NCI-H2227 (cell line): ENCODE measurements around the gene ERRFI1.

Experiments
- DNase-seq: peaks from one replicate; lab custom pipeline; 2025; ENCODE audit not compliant: unreplicated experiment; lab: John Stamatoyannopoulos, UW

The ERRFI1 gene

GRCh38 chr1:8004113-8004802, 21.9 kb downstream of the ERRFI1 start:
- DNase-seq = peak; percentile 49

- DNase-seq = no peak
Observed at GRCh38 chr1:8003438-8004112, 22.5 kb downstream of the ERRFI1 start.

- DNase-seq = no peak
Observed at GRCh38 chr1:8002921-8003320, 23.2 kb downstream of the ERRFI1 start.

- no peak for DNase-seq
Observed at GRCh38 chr1:8002329-8002910, 23.7 kb downstream of the ERRFI1 start.

GRCh38 chr1:7995437-7995836, 30.7 kb downstream of the ERRFI1 start:
- DNase-seq = no peak

GRCh38 chr1:7994827-7995226, 31.3 kb downstream of the ERRFI1 start:
- no peak for DNase-seq

GRCh38 chr1:7993593-7994479, 32.3 kb downstream of the ERRFI1 start:
- no peak for DNase-seq

GRCh38 chr1:7992885-7993284, 33.2 kb downstream of the ERRFI1 start:
- DNase-seq = no peak

GRCh38 chr1:7991504-7992440, 34.3 kb downstream of the ERRFI1 start:
- peak; percentile 90 for DNase-seq

- DNase-seq = no peak
Observed at GRCh38 chr1:7989762-7990428, 36.2 kb downstream of the ERRFI1 start.

GRCh38 chr1:7988576-7988975, 37.5 kb downstream of the ERRFI1 start:
- DNase-seq = no peak

- DNase-seq = no peak
Observed at GRCh38 chr1:7987528-7987927, 38.6 kb downstream of the ERRFI1 start.

GRCh38 chr1:7985851-7986612, 40.1 kb downstream of the ERRFI1 start:
- peak; percentile 41 for DNase-seq

GRCh38 chr1:7984811-7985210, 41.3 kb downstream of the ERRFI1 start:
- peak; percentile 58 for DNase-seq

- no peak for DNase-seq
Observed at GRCh38 chr1:7983086-7983778, 42.9 kb downstream of the ERRFI1 start.

GRCh38 chr1:7980984-7981383, 45.1 kb downstream of the ERRFI1 start:
- DNase-seq = no peak

- DNase-seq = peak; percentile 86
Observed at GRCh38 chr1:7975212-7975865, 50.8 kb downstream of the ERRFI1 start.

GRCh38 chr1:7973086-7973485, 53.0 kb downstream of the ERRFI1 start:
- no peak for DNase-seq
